ENCODE results near the gene GASK1B. TPM values are rescaled to one million over a fixed set of nuclear protein-coding genes. Genes with fewer than 3 reads are reported as not detected.
A peak's percentile ranks its signal among the peaks of the same experiment; 100 is the strongest.

Gene GASK1B
- total and polyA plus RNA-seq, 2 of the 13 experiments (the other 11 are each of a cell fraction or from before 2014, with no cell fraction given), result 29.1 to 40.4 TPM

DNA sequence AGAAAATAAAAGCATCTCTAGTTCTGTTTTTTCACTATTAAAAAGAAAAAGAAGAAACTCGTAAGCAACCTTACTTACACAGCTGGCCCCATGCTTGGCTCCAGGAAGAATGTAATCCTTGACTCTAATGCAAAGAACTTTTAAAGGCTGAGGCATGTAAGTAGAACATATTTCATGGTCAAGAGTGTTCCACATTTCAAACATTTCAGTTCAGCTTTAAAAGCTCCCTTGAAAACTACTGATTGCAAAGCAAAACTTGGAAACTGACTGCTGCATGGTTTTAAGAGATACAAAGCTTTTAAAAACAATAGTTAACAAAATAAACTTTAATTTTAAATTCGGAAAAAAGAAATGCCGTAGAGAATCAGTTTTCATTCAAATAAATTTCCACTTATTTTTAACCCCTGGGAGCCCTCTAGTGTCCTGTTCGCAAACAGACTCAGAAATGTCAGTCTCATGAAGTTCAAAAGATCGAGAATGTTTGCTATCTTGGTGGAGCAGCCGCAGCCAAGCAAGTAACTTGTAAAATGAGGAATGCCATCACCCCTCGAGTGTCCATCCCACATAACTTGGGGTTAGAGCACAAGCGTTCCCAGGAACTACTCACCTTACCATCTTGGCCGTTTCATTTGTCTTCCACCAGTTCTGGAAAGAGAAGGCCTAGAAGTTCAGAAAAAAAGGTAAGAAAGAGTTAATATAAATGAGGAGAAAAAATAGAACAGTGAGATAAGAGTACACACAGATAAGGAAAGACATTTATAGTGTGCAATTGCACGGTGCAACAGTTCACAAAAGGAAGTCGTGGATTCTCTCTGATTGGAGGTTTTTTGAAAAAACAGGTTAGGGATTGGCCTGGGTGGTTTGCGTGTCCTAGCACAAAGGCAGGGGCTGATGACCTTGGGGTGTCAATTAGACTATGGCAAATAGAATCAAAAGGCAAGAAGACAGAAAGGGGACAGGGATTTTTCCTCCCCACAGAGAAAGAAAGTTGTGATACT lies at the start of gene GASK1B (continued):
- TF ChIP-seq ZNF775 (CRISPR knock-in tag; IDR thresholded peaks at IDR 0.05; ENCODE audit: borderline replicate concordance), result no peak
- no peak for TF ChIP-seq KLF11 (CRISPR knock-in tag; IDR thresholded peaks at IDR 0.05)
- TF ChIP-seq, protein P1, sequence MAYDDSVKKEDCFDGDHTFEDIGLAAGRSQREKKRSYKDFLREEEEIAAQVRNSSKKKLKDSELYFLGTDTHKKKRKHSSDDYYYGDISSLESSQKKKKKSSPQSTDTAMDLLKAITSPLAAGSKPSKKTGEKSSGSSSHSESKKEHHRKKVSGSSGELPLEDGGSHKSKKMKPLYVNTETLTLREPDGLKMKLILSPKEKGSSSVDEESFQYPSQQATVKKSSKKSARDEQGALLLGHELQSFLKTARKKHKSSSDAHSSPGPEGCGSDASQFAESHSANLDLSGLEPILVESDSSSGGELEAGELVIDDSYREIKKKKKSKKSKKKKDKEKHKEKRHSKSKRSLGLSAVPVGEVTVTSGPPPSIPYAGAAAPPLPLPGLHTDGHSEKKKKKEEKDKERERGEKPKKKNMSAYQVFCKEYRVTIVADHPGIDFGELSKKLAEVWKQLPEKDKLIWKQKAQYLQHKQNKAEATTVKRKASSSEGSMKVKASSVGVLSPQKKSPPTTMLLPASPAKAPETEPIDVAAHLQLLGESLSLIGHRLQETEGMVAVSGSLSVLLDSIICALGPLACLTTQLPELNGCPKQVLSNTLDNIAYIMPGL (CRISPR knock-in tag; IDR thresholded peaks at IDR 0.05; ENCODE audit: borderline replicate concordance in 1 of 2, low read depth in 1 of 2), result peak in 1 of 2 experiments; percentile 50; a peak in 1 of 4 replicates
- TF ChIP-seq, protein P2, sequence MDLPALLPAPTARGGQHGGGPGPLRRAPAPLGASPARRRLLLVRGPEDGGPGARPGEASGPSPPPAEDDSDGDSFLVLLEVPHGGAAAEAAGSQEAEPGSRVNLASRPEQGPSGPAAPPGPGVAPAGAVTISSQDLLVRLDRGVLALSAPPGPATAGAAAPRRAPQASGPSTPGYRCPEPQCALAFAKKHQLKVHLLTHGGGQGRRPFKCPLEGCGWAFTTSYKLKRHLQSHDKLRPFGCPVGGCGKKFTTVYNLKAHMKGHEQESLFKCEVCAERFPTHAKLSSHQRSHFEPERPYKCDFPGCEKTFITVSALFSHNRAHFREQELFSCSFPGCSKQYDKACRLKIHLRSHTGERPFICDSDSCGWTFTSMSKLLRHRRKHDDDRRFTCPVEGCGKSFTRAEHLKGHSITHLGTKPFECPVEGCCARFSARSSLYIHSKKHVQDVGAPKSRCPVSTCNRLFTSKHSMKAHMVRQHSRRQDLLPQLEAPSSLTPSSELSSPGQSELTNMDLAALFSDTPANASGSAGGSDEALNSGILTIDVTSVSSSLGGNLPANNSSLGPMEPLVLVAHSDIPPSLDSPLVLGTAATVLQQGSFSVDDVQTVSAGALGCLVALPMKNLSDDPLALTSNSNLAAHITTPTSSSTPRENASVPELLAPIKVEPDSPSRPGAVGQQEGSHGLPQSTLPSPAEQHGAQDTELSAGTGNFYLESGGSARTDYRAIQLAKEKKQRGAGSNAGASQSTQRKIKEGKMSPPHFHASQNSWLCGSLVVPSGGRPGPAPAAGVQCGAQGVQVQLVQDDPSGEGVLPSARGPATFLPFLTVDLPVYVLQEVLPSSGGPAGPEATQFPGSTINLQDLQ (CRISPR knock-in tag; IDR thresholded peaks at IDR 0.05), result no peak
- no peak for TF ChIP-seq JDP2 (CRISPR knock-in tag; IDR thresholded peaks at IDR 0.05; ENCODE audit: borderline replicate concordance)
- 0 out of 2 replicates have a peak, but pooled peaks have one; percentile 20 for TF ChIP-seq ERF (CRISPR knock-in tag; IDR thresholded peaks at IDR 0.05)
- peak; percentile 45 for TF ChIP-seq DMAP1 (CRISPR knock-in tag; IDR thresholded peaks at IDR 0.05)
- TF ChIP-seq, protein P3, sequence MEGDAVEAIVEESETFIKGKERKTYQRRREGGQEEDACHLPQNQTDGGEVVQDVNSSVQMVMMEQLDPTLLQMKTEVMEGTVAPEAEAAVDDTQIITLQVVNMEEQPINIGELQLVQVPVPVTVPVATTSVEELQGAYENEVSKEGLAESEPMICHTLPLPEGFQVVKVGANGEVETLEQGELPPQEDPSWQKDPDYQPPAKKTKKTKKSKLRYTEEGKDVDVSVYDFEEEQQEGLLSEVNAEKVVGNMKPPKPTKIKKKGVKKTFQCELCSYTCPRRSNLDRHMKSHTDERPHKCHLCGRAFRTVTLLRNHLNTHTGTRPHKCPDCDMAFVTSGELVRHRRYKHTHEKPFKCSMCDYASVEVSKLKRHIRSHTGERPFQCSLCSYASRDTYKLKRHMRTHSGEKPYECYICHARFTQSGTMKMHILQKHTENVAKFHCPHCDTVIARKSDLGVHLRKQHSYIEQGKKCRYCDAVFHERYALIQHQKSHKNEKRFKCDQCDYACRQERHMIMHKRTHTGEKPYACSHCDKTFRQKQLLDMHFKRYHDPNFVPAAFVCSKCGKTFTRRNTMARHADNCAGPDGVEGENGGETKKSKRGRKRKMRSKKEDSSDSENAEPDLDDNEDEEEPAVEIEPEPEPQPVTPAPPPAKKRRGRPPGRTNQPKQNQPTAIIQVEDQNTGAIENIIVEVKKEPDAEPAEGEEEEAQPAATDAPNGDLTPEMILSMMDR (CRISPR knock-in tag; IDR thresholded peaks at IDR 0.05), result peak; percentile 65
- no peak for TF ChIP-seq ZNF382 (CRISPR knock-in tag; IDR thresholded peaks at IDR 0.05; ENCODE audit: borderline replicate concordance)
- peak; percentile 56 for TF ChIP-seq SMC3 (IDR thresholded peaks at IDR 0.05; ENCODE audit: low read length)
- TF ChIP-seq, protein P4, sequence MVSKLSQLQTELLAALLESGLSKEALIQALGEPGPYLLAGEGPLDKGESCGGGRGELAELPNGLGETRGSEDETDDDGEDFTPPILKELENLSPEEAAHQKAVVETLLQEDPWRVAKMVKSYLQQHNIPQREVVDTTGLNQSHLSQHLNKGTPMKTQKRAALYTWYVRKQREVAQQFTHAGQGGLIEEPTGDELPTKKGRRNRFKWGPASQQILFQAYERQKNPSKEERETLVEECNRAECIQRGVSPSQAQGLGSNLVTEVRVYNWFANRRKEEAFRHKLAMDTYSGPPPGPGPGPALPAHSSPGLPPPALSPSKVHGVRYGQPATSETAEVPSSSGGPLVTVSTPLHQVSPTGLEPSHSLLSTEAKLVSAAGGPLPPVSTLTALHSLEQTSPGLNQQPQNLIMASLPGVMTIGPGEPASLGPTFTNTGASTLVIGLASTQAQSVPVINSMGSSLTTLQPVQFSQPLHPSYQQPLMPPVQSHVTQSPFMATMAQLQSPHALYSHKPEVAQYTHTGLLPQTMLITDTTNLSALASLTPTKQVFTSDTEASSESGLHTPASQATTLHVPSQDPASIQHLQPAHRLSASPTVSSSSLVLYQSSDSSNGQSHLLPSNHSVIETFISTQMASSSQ (IDR thresholded peaks at IDR 0.05; ENCODE audit: low read depth), result no peak
- TF ChIP-seq, protein P4 (CRISPR knock-in tag; IDR thresholded peaks at IDR 0.05; ENCODE audit: borderline replicate concordance), result peak; percentile 27; the same call in 1 of the 2 replicates
- peak; percentile 60 for TF ChIP-seq TEAD3 (CRISPR knock-in tag; optimal IDR thresholded peaks at IDR 0.05; ENCODE audit: borderline replicate concordance)
- TF ChIP-seq, protein P5, sequence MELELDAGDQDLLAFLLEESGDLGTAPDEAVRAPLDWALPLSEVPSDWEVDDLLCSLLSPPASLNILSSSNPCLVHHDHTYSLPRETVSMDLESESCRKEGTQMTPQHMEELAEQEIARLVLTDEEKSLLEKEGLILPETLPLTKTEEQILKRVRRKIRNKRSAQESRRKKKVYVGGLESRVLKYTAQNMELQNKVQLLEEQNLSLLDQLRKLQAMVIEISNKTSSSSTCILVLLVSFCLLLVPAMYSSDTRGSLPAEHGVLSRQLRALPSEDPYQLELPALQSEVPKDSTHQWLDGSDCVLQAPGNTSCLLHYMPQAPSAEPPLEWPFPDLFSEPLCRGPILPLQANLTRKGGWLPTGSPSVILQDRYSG (CRISPR knock-in tag; IDR thresholded peaks at IDR 0.05), result no peak
- peak; percentile 71 for TF ChIP-seq NFYB (CRISPR knock-in tag; IDR thresholded peaks at IDR 0.05)
- TF ChIP-seq ZNF430 (CRISPR knock-in tag; IDR thresholded peaks at IDR 0.05), result 0 out of 2 replicates have a peak, but pooled peaks have one; percentile 22
